Measurements from ENCODE around the gene KCTD16. TPM values are rescaled to one million over a fixed set of nuclear protein-coding genes. Genes with fewer than 3 reads are reported as not detected.

The KCTD16 gene
- total RNA-seq, 2 donors from 2014 or later = 0.29 to 0.44 TPM

DNA sequence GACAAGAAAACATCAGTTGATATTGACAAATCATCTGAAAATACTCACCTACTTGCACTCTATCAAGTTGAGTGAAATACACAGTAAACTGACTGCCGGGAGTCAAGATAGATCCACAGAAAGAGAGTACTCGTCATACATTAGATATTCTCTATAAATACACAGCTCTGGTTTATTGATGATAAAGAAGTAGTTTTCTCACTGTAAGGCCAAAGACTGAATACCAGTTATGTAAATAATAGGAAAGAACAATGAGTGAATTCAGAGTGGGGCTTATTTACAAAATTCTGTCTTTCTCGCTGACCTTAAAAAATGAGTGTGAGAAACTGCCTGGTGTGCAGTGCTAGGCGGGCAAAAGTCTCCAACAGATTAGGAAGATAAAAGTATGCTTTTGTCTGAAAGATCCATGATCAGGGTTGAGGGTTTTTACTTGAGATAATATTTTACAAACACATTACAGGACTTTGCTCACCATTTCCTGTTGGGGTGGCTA lies 341.0 kb downstream of the KCTD16 start:
- peaks cover 5% of the 10 kb centered on the region for H3K4me1 ChIP-seq (ENCODE audit: control insufficient read depth, insufficient read depth, low read length)
- peaks cover 5% of the 10 kb centered on the region for H3K9me3 ChIP-seq (ENCODE audit: control insufficient read depth, low read length)
- H3K36me3 ChIP-seq (ENCODE audit: control insufficient read depth, insufficient read depth, low read length) = no peaks in the 10 kb centered on the region
- WGBS, 2 experiments (ENCODE audit: insufficient coverage in 1 of 2, insufficient read length in 1 of 2) = 99% methylated on average over 3 of the region's 4 CpGs; no CpG with 5 or more reads in 1 of the 2 experiments
- H3K9me3 Mint-ChIP-seq = peaks cover 7% of the 10 kb centered on the region
- H3K27me3 ChIP-seq (ENCODE audit: control insufficient read depth, insufficient read depth, low read length, poor library complexity, severe bottlenecking) = no peaks in the 10 kb centered on the region
- no peaks in the 10 kb centered on the region for H3K27me3 Mint-ChIP-seq (ENCODE audit: insufficient read depth)
- no peak overlapping the region for H3K27ac Mint-ChIP-seq
- TF ChIP-seq CTCF (conservative IDR thresholded peaks at IDR 0.05) = no peak
- H3K9ac ChIP-seq (ENCODE audit: extremely low read depth, low read length, poor library complexity, severe bottlenecking) = no peak overlapping the region
- H3K27ac ChIP-seq (ENCODE audit: low read depth, low read length) = no peak overlapping the region
- no peaks in the 10 kb centered on the region for H3K4me1 Mint-ChIP-seq
- no peak overlapping the region for H3K4me3 ChIP-seq (ENCODE audit: low read length)
- no peaks in the 10 kb centered on the region for H3K36me3 Mint-ChIP-seq (ENCODE audit: low read depth)
- no peak overlapping the region for H3K4me3 Mint-ChIP-seq
- no peak for DNase-seq

- Mint-ChIP-seq H3K9me3 (no peaks in the 10 kb centered on the region), H3K4me1 (peaks cover 13% of the 10 kb centered on the region), H3K36me3 (ENCODE audit: low read depth) (no peaks in the 10 kb centered on the region), H3K4me3 (no peak overlapping the region), H3K27me3 (ENCODE audit: insufficient read depth) (no peaks in the 10 kb centered on the region), H3K27ac (no peak overlapping the region)
- H3K9ac ChIP-seq (ENCODE audit: extremely low read depth, low read length, poor library complexity, severe bottlenecking) = no peak overlapping the region
- H3K4me1 ChIP-seq (ENCODE audit: control insufficient read depth, insufficient read depth, low read length) = peaks cover 5% of the 10 kb centered on the region
- TF ChIP-seq CTCF (conservative IDR thresholded peaks at IDR 0.05) = no peak
- WGBS, 2 experiments (ENCODE audit: insufficient coverage in 1 of 2, insufficient read length in 1 of 2) = 83% methylated on average over 1 of the region's 1 CpG; no CpG with 5 or more reads in 1 of the 2 experiments
- H3K27me3 ChIP-seq (ENCODE audit: control insufficient read depth, insufficient read depth, low read length, poor library complexity, severe bottlenecking) = no peaks in the 10 kb centered on the region
- DNase-seq = no peak
- H3K36me3 ChIP-seq (ENCODE audit: control insufficient read depth, insufficient read depth, low read length) = no peaks in the 10 kb centered on the region
- H3K4me3 ChIP-seq (ENCODE audit: low read length) = no peak overlapping the region
- no peak overlapping the region for H3K27ac ChIP-seq (ENCODE audit: low read depth, low read length)
- H3K9me3 ChIP-seq (ENCODE audit: control insufficient read depth, low read length) = peaks cover 7% of the 10 kb centered on the region
These were observed 352.0 kb downstream of the KCTD16 start for GRCh38 chr5:144522698-144523097.

DNA sequence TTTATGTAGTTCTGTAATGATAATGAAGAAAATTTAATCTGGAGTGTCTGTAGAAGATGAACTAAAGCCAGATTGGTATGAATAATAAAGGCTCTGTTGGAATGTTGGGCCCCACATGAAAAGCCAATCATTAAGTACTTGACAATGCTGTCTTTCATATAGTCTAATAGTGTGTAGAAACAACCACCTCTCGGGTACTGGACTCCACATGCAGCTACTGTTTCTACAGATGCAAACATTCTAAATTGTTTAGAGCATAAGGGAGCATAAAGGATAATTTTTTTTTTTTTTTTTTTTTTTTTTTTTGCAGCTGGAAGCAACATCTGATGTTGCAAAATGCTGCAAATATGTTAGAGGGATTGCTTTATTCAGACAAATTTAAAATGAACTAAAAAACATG lies 354.3 kb downstream of the KCTD16 start:
- Mint-ChIP-seq H3K27ac (no peak overlapping the region), H3K36me3 (ENCODE audit: low read depth) (no peaks in the 10 kb centered on the region), H3K9me3 (no peaks in the 10 kb centered on the region), H3K27me3 (ENCODE audit: insufficient read depth) (no peaks in the 10 kb centered on the region), H3K4me3 (no peak overlapping the region), H3K4me1 (peaks cover 13% of the 10 kb centered on the region)
- TF ChIP-seq CTCF (conservative IDR thresholded peaks at IDR 0.05) = no peak
- Histone ChIP-seq H3K9ac (ENCODE audit: extremely low read depth, low read length, poor library complexity, severe bottlenecking) (no peak overlapping the region), H3K27ac (ENCODE audit: low read depth, low read length) (no peak overlapping the region), H3K27me3 (ENCODE audit: control insufficient read depth, insufficient read depth, low read length, poor library complexity, severe bottlenecking) (no peaks in the 10 kb centered on the region), H3K36me3 (ENCODE audit: control insufficient read depth, insufficient read depth, low read length) (no peaks in the 10 kb centered on the region), H3K4me1 (ENCODE audit: control insufficient read depth, insufficient read depth, low read length) (peaks cover 5% of the 10 kb centered on the region), H3K9me3 (ENCODE audit: control insufficient read depth, low read length) (no peaks in the 10 kb centered on the region), H3K4me3 (ENCODE audit: low read length) (no peak overlapping the region)
- 92% methylated on average over 1 of the region's 1 CpG; no CpG with 5 or more reads in 1 of the 2 experiments for WGBS, 2 experiments (ENCODE audit: insufficient coverage in 1 of 2, insufficient read length in 1 of 2)
- no peak for DNase-seq

All from endodermal cell (in vitro differentiated cells).